GM12872 (cell line): ENCODE results near the gene OST4.

ENCODE experiments used
- TF ChIP-seq, protein P1 (sequence below): IDR thresholded peaks from 3 replicates; pipeline ENCODE4 v1.5.1; 2011; ENCODE audit warnings: low read depth, mild to moderate bottlenecking, low read length, moderate library complexity; ENCODE audit not compliant: insufficient read depth

OST4 gene

DNA sequence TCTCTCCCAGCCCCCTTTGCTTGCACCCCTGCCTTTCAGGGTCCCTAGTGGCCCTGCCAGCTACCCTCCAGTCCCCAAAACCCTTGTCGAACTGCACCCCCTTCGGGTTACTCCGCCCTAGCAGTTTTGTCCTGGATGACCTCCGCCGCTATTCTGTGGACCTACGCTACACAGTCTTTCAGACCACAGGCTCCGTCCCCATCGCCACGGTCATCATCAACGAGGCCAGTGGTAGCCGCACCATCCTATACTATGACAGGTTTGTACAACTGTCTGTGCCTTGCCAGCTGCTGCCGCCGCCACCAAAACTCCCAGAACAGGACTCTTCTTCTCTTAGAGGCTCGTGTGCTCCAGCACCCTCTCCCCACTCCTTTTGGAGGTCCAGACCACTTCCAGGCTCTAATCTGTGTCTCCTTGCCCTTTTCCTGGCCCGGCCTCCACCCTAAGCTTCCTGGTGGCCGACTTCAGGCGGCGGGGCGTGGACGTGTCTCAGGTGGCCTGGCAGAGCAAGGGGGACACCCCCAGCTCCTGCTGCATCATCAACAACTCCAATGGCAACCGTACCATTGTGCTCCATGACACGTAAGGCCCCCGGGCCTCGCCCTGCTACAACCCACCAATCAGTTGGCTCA lies 23.0 kb upstream of the OST4 start:
- TF ChIP-seq, protein P1, sequence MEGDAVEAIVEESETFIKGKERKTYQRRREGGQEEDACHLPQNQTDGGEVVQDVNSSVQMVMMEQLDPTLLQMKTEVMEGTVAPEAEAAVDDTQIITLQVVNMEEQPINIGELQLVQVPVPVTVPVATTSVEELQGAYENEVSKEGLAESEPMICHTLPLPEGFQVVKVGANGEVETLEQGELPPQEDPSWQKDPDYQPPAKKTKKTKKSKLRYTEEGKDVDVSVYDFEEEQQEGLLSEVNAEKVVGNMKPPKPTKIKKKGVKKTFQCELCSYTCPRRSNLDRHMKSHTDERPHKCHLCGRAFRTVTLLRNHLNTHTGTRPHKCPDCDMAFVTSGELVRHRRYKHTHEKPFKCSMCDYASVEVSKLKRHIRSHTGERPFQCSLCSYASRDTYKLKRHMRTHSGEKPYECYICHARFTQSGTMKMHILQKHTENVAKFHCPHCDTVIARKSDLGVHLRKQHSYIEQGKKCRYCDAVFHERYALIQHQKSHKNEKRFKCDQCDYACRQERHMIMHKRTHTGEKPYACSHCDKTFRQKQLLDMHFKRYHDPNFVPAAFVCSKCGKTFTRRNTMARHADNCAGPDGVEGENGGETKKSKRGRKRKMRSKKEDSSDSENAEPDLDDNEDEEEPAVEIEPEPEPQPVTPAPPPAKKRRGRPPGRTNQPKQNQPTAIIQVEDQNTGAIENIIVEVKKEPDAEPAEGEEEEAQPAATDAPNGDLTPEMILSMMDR, result no peak

DNA sequence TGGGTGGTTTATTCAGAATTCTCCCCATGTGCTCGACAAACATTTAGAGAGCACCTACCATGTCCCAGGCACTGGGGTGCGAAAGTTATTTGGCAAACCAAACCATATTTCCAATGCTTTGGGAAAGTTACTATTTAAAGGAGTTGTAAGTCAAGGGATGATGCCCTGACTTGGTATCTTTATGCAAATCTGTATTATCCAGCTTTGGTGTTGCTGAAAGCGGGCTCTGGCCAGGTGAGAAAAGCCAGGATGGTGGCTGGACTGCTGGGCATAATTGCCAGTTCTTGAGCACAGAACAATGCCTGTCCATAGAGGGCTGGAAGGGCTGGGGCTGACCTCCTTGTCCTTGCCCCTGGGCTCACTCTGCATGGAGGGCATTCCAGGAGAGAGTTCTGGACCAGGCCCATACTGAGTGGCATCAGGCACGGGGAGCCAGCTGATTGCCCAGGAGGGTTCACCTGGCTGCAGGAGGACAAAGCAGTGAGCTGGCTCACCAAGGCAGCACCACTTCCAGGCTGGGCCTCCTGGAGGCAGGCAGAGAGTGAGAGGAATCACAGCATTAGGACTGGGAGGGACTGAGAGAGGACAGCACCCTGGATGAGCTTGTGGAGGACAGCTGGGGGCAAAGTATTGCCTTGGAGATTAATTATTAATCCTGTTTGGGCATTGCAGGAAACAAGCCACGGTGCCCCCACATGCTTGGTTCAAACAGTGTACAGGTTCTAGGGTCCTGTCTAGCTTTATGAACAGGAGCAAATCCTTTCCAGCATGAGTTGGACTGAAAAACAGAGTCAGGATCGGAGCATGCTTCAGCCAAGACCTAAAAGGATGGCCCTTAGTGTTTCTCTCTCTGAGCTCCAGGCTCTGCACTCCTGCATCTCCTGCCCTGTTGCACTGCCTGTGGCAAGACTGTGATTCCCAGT lies 22.2 kb upstream of the OST4 start:
- TF ChIP-seq, protein P1, result no peak

DNA sequence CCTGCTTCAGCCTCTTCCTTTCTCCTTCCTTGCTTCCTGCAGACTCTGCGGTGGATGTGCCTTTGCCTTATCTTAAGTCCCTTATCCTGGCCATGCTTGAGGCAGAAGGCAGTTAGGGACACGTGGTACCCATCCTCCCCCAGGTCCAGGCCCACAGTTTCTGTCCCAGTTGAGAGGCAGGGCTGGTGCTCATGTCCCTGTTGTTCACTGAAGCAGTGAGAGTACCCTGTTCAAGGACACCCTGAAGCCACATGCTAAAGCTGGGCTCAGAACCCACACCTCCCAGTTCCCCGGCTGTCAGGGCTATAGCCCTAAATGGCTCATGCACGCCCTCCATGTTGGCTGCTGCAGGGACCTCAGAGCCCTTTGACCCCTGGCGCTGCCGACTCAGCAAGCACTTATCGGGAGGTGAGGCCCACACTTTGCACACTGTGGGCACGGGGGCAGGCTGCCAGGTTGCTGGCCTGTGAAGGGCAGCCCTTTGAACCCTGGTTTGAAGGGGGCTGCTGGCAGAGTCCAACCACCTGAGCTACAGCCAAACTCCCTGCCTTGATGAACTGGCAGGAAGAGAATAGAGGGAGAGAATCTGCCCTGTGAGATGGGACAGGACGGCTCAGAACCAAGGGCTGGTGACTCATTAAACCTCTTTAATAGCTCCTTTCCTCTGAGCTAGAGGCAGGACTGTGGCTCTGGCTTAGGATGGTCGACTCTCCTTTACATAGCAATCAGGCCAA lies 21.4 kb upstream of the OST4 start:
- TF ChIP-seq, protein P1, result no peak

DNA sequence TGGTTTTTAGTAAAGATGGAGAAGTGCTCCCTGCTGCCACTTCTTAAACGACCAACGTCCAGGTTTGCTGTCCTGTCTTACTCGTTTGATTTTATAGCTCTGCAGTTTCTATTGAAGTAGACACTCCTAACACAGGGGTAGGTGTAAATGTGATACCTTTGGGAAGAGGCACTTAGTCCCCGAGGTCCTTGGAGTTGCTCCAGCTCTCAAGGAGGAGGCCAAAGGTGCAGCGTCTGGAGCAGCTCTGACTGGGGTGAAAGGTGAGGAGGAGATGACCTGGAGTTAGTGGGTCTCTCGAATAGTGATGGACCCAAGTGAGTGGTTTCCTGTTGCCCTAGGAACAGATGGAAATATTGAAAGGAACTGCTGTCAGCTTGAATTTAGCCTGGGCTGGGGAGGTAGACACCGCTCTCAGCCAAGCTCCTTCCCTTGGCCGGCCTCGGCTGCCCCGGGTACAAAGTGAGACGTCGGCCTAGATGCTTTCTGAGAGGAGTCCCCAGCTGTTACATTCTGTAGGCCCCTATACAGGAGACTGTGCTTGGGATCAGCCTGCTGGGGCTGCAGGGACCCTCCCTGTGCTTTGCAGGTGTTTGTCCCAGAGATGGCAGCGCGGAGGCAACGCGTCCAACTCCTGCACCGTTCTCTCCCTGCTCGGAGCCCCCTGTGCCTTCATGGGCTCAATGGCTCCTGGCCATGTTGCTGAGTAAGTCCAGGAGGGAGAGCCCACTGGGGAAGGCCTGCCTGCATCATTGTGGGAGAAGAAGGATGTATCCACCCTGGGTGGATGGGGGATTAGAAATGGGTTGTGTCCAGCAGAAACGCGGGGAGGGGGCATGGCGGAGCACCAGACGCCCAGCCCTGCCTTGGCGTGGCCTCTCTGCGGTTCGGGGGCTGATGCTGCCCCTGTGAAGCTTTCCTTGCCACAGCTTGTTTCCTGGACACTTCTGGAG lies 20.6 kb upstream of the OST4 start:
- TF ChIP-seq, protein P1, result no peak

DNA sequence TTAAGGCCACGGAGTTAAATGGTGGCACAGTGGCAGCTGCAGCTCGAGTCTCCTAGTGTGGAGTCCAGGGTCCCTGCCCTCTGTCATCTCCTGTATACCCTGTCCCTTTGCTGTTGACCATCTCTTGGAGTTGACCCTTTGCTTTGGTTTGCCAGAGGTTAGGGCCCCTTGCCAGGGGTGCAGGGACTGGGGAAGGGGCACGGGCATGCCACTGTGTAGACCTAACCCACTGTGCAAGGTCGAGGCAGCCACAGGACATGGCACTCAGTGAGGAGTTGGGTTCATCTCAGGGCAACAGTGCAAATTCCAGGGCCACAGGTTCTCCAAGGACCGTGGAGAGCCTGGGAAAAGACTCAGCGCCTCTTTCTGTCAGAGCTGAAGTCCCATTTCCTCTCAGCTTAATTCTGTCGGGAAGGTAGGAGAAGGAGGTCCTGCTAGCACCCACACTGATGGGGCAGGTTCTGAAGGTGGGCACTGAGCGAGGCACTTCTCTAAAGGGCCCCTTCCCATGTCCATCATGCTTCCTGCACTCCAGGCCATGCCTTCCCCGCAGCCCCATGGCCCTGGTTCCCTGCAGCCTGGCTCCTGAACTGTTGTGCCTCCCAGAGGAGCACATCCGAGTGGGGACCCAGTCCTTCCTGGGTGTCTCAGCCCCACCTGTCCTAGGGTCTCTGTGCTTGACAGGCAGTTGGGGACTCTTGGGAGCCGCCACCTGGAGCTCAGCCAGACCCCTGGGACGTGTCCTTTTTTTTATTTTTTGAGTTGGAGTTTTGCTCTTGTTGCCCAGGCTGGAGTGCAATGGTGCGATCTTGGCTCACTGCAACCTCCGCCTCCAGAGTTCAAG lies 17.9 kb upstream of the OST4 start:
- TF ChIP-seq, protein P1, result no peak

DNA sequence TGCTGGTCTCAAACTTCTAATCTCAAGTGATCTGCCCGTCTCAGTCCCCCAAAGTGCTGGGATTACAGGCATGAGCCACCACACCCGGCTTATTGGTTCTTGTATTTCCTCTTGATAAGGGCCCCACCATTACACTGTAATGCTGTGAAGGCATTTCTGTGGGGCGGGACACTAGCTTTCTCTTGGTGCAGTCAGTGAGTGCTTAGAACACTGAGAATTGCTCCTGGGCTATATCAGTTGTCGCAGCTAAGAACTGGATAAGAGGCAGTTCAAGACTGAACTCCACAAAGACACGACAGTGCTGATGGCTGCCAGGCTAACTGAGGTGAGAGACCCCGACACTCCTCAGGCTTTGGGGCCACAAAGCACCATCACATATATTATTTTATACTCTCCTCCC lies 17.2 kb upstream of the OST4 start:
- TF ChIP-seq, protein P1, result no peak
